Osteoblast (primary cell): ENCODE results near the gene KRTAP10-9. TPM values are rescaled to one million over a fixed set of nuclear protein-coding genes. Genes with fewer than 3 reads are reported as not detected.
"Not testable (repeated sequence)": the region's sequence is repeated elsewhere in the genome, so short reads cannot be mapped to it uniquely, and the experiment has no call there.

Source experiments
- DNase-seq: peaks from one replicate; pipeline ENCODE4 v3.0.0; 2011; ENCODE audit warnings: low spot score, mixed read lengths; ENCODE audit not compliant: insufficient read length; ENCODE audit errors: missing footprints
- H2AFZ ChIP-seq: 2 replicates; pipeline ENCODE4 v1.6.0; 2011; ENCODE audit warnings: mild to moderate bottlenecking, low read length
- H3K27ac ChIP-seq: 2 replicates; pipeline ENCODE4 v1.5.1; 2011; ENCODE audit warnings: mild to moderate bottlenecking, low read depth, low read length, moderate library complexity
- H3K27me3 ChIP-seq: 2 replicates; pipeline ENCODE4 v1.6.0; 2012; ENCODE audit warnings: mild to moderate bottlenecking, control low read depth, inconsistent platforms, low read length, moderate library complexity; ENCODE audit not compliant: insufficient read depth
- H3K36me3 ChIP-seq: 2 replicates; pipeline ENCODE4 v1.5.1; 2011; ENCODE audit warnings: mild to moderate bottlenecking, low read length, control low read depth, moderate library complexity; ENCODE audit not compliant: insufficient read depth
- H3K4me1 ChIP-seq: 2 replicates; pipeline ENCODE4 v1.5.1; 2011; ENCODE audit warnings: mild to moderate bottlenecking, low read length, control low read depth, moderate library complexity; ENCODE audit not compliant: insufficient read depth
- H3K4me2 ChIP-seq: 2 replicates; pipeline ENCODE4 v1.6.0; 2011; ENCODE audit warnings: mild to moderate bottlenecking, low read length; ENCODE audit not compliant: insufficient read depth
- H3K4me3 ChIP-seq: fragments of 200-600 bp; sonication (generic); 3 replicates; pipeline ENCODE4 v1.5.1; 2012; ENCODE audit warnings: mild to moderate bottlenecking, low read length, inconsistent platforms; ENCODE audit not compliant: insufficient read depth
- H3K79me2 ChIP-seq: 2 replicates; pipeline ENCODE4 v1.6.0; 2012; ENCODE audit warnings: mild to moderate bottlenecking, low read length, control low read depth, inconsistent platforms; ENCODE audit not compliant: insufficient read depth
- H3K9me3 ChIP-seq: 2 replicates; pipeline ENCODE4 v1.5.1; 2011; ENCODE audit warnings: low read depth, low read length, control low read depth
- H4K20me1 ChIP-seq: 2 replicates; pipeline ENCODE4 v1.6.0; 2012; ENCODE audit warnings: mild to moderate bottlenecking, low read length, control low read depth; ENCODE audit not compliant: insufficient read depth
- CTCF ChIP-seq: IDR thresholded peaks from 2 replicates; pipeline ENCODE4 v1.5.1; 2011; ENCODE audit warnings: mild to moderate bottlenecking, low read depth, low read length, moderate library complexity; ENCODE audit errors: extremely low read depth
- total RNA-seq: library from RNA; depleted of rRNA; stranded (reverse); fragments of >200 nt; gene quantifications from 2 replicates; pipeline ENCODE4 v1.2.3, GENCODE V29; 2012

The KRTAP10-9 gene
- total RNA-seq, 1 donor = not detected

GRCh38 chr21:44585892-44586291 lies 41.0 kb upstream of the KRTAP10-9 start:
- Histone ChIP-seq H3K9me3 (no peaks in the 10 kb centered on the region), H3K4me3 (no peak overlapping the region), H3K27ac (no peak overlapping the region), H3K79me2 (no peaks in the 10 kb centered on the region), H2AFZ (no peak overlapping the region), H3K4me1 (no peaks in the 10 kb centered on the region), H3K27me3 (no peaks in the 10 kb centered on the region), H3K36me3 (no peaks in the 10 kb centered on the region), H4K20me1 (no peaks in the 10 kb centered on the region), H3K4me2 (no peak overlapping the region)
- no peak for DNase-seq
- no peak for TF ChIP-seq CTCF

GRCh38 chr21:44589094-44589493 lies 37.8 kb upstream of the KRTAP10-9 start:
- no peak for TF ChIP-seq CTCF
- DNase-seq = no peak
- no peaks in the 10 kb centered on the region for H3K9me3 ChIP-seq
- H2AFZ ChIP-seq = no peak overlapping the region
- no peaks in the 10 kb centered on the region for H3K36me3 ChIP-seq
- H3K4me1 ChIP-seq = no peaks in the 10 kb centered on the region
- no peak overlapping the region for H3K4me3 ChIP-seq
- no peaks in the 10 kb centered on the region for H3K79me2 ChIP-seq
- H4K20me1 ChIP-seq = no peaks in the 10 kb centered on the region
- H3K27ac ChIP-seq = no peak overlapping the region
- H3K27me3 ChIP-seq = peaks cover 18% of the 10 kb centered on the region
- H3K4me2 ChIP-seq = no peak overlapping the region

GRCh38 chr21:44589586-44590305 lies 37.1 kb upstream of the KRTAP10-9 start:
- H3K9me3 ChIP-seq = no peaks in the 10 kb centered on the region
- H3K79me2 ChIP-seq = no peaks in the 10 kb centered on the region
- H3K36me3 ChIP-seq = no peaks in the 10 kb centered on the region
- TF ChIP-seq CTCF = no peak
- no peak for DNase-seq
- no peak overlapping the region for H2AFZ ChIP-seq
- no peaks in the 10 kb centered on the region for H4K20me1 ChIP-seq
- no peak overlapping the region for H3K4me2 ChIP-seq
- no peak overlapping the region for H3K4me3 ChIP-seq
- H3K4me1 ChIP-seq = no peaks in the 10 kb centered on the region
- H3K27me3 ChIP-seq = peaks cover 23% of the 10 kb centered on the region
- no peak overlapping the region for H3K27ac ChIP-seq

GRCh38 chr21:44590311-44590721 lies 36.6 kb upstream of the KRTAP10-9 start:
- H2AFZ ChIP-seq = no peak overlapping the region
- DNase-seq = no peak
- H3K27ac ChIP-seq = no peak overlapping the region
- peaks cover 27% of the 10 kb centered on the region for H3K27me3 ChIP-seq
- H3K36me3 ChIP-seq = no peaks in the 10 kb centered on the region
- TF ChIP-seq CTCF = no peak
- H3K4me1 ChIP-seq = no peaks in the 10 kb centered on the region
- no peak overlapping the region for H3K4me2 ChIP-seq
- H3K4me3 ChIP-seq = no peak overlapping the region
- H4K20me1 ChIP-seq = no peaks in the 10 kb centered on the region
- H3K79me2 ChIP-seq = no peaks in the 10 kb centered on the region
- H3K9me3 ChIP-seq = no peaks in the 10 kb centered on the region

- DNase-seq, H3K4me3 ChIP-seq, H3K36me3 ChIP-seq, H4K20me1 ChIP-seq, H3K4me2 ChIP-seq, H2AFZ ChIP-seq, H3K9me3 ChIP-seq, H3K79me2 ChIP-seq, H3K27ac ChIP-seq, H3K4me1 ChIP-seq: not testable (repeated sequence)
- peaks cover 30% of the 10 kb centered on the region for H3K27me3 ChIP-seq
These were observed 35.7 kb upstream of the KRTAP10-9 start for GRCh38 chr21:44590897-44591800.

- not testable (repeated sequence) for H3K4me3 ChIP-seq, H3K36me3 ChIP-seq, H4K20me1 ChIP-seq, H3K79me2 ChIP-seq, H3K4me2 ChIP-seq, H3K4me1 ChIP-seq, H3K9me3 ChIP-seq, DNase-seq, H2AFZ ChIP-seq, H3K27ac ChIP-seq
- H3K27me3 ChIP-seq = peaks cover 30% of the 10 kb centered on the region
These were observed 35.1 kb upstream of the KRTAP10-9 start for GRCh38 chr21:44591801-44592130.
